Spleen (tissue), 11 donors: ENCODE data around the gene CLCNKB. TPM values are rescaled to one million over a fixed set of nuclear protein-coding genes. Genes with fewer than 3 reads are reported as not detected.
"Not testable (repeated sequence)": the region's sequence is repeated elsewhere in the genome, so short reads cannot be mapped to it uniquely, and the experiment has no call there.

ENCODE experiments used
- DNase-seq: peaks from one replicate; pipeline ENCODE4 v3.0.0-alpha.2; 2020
- H3K27ac ChIP-seq, 8 donors: fragments of 200-600 bp; sonication (generic) in 7 of 8; 1 replicate in 4 of 8; 2 replicates in 4 of 8; pipeline versions ENCODE4 v1.5.0 to v1.8.0; 2016 to 2021; ENCODE audit warnings: inconsistent platforms in 4 of 8, mild to moderate bottlenecking in 4 of 8, moderate library complexity in 1 of 8
- H3K27me3 ChIP-seq, 7 donors: fragments of 200-600 bp; sonication (generic) in 6 of 7; replicated peaks in 1 of 7; 1 replicate in 4 of 7; 2 replicates in 3 of 7; pipeline versions ENCODE4 v1.5.0 to v1.8.0; 2016 to 2021; ENCODE audit warnings: inconsistent platforms in 3 of 7, mild to moderate bottlenecking in 1 of 7
- H3K36me3 ChIP-seq, 6 donors: fragments of 200-600 bp; sonication (generic) in 5 of 6; 1 replicate in 4 of 6; 2 replicates in 2 of 6; pipeline versions ENCODE4 v1.5.0 to v1.8.0; 2016 to 2021; ENCODE audit warnings: inconsistent platforms in 2 of 6
- H3K4me1 ChIP-seq, 6 donors: fragments of 200-600 bp; sonication (generic) in 5 of 6; 1 replicate in 3 of 6; 2 replicates in 3 of 6; pipeline versions ENCODE4 v1.5.0 to v1.8.0; 2016 to 2021; ENCODE audit warnings: inconsistent platforms in 3 of 6
- H3K4me3 ChIP-seq, 8 donors: fragments of 200-600 bp; sonication (generic) in 7 of 8; 1 replicate in 4 of 8; 2 replicates in 4 of 8; pipeline versions ENCODE4 v1.5.0 to v1.8.0; 2016 to 2021; ENCODE audit warnings: inconsistent platforms in 4 of 8, mild to moderate bottlenecking in 4 of 8, moderate library complexity in 2 of 8
- H3K9me3 ChIP-seq, 8 donors: fragments of 200-600 bp; sonication (generic) in 7 of 8; 1 replicate in 4 of 8; 2 replicates in 4 of 8; pipeline versions ENCODE4 v1.5.0 to v1.8.0; 2016 to 2021; ENCODE audit warnings: inconsistent platforms in 4 of 8
- CTCF ChIP-seq, 11 experiments: fragments of 200-600 bp in 7 of 11; fragments of 450-650 bp in 4 of 11; sonication (generic) in 4 of 11; IDR thresholded peaks in 8 of 11; conservative IDR thresholded peaks in 3 of 11; 1 replicate in 7 of 11; 2 replicates in 4 of 11; pipeline versions ENCODE4 v1.4.0 to v1.8.0; 2016 to 2021; ENCODE audit warnings: antibody characterized with exemption in 11 of 11, inconsistent platforms in 4 of 11, mild to moderate bottlenecking in 1 of 11
- POLR2A ChIP-seq, 3 donors: fragments of 450-650 bp; IDR thresholded peaks; one replicate each; pipeline ENCODE4 v1.5.1; 2017; ENCODE audit warnings: antibody characterized with exemption in 3 of 3, mild to moderate bottlenecking in 1 of 3
- POLR2AphosphoS5 ChIP-seq, 3 donors: sonication (generic); formaldehyde crosslinking; IDR thresholded peaks; one replicate each; pipeline ENCODE4 v1.5.1; 2017; ENCODE audit warnings: antibody characterized with exemption in 3 of 3
- WGBS, 5 donors: extraction: QIAGEN DNeasy Blood & Tissue Kit in 3 of 5; methylation state at CpG; one replicate each; pipeline versions ENCODE4 v1.1.5 to v1.1.7; 2013 to 2018; 5-methylcytosine and 5-hydroxymethylcytosine counted together
- intact Hi-C: fragments of 100-400 bp; cut with DNase I; formaldehyde crosslinking; loops from one replicate; pipeline ENCODE4 v1.15.0; 2023; ENCODE audit warnings: low total_unique reads
- polyA plus RNA-seq, 3 donors: library from polyadenylated mRNA; stranded (reverse); fragments of 200-250 nt; gene quantifications; one replicate each; pipeline ENCODE4 v1.2.1, GENCODE V29; 2013
- total RNA-seq, 7 donors: library from RNA; depleted of rRNA in 3 of 7; stranded (reverse); fragments of >200 nt in 3 of 7; fragmentation: NEBNext Ultra II Directional in 4 of 7; extraction: Animal tissue kit (Norgen Biotek cat#: 25700) in 4 of 7; gene quantifications; one replicate each; pipeline versions ENCODE4 v1.1.0 to v1.2.1, GENCODE V29; 2016 to 2021
- donor health status: healthy with polysubstance abuse.
- donor health status: DM: no; HTN: no; CAD: no; lungs with moderate emphysema.
- donor health status: DM: no; HTN: no; CAD: no.
- donor health status: Bipolar disorder and iron deficiency.
- donor health status: healthy.
- donor health status: DM: no; HTN: no; CAD: no.
- donor health status: DM: yes; HTN: yes; CAD: no.

CLCNKB gene
- total and polyA plus RNA-seq, 10 donors = 0.04 to 0.13 (median 0.08) TPM; not detected in 6

GRCh38 chr1:16053781-16054502 lies 10.4 kb downstream of the CLCNKB start:
- Histone ChIP-seq H3K27ac (no peak overlapping the region), H3K27me3 (peaks cover 0 to 26% (median 4%) of the 10 kb centered on the region in 7 donors), H3K4me1 (peaks cover 0 to 11% (median 6%) of the 10 kb centered on the region in 6 donors), H3K36me3 (no peaks in the 10 kb centered on the region), H3K9me3 (no peaks in the 10 kb centered on the region), H3K4me3 (no peak overlapping the region)
- 47 to 74% (median 61%) methylated on average over 5 to 8 of the region's 8 CpGs for WGBS, 5 donors
- no peak for DNase-seq
- intact Hi-C loops = loop anchor here (10.0 kb wide), 2 partner anchors 49 to 259 kb away; partner anchors contain the start of gene SRARP
- TF ChIP-seq POLR2A (IDR thresholded peaks at IDR 0.05) (no peak), CTCF (IDR thresholded peaks at IDR 0.05 in 8 of 11, conservative IDR thresholded peaks at IDR 0.05 in 3 of 11) (no peak), POLR2AphosphoS5 (IDR thresholded peaks at IDR 0.05) (no peak)

- intact Hi-C loops = loop anchor here (10.0 kb wide), 2 partner anchors 50 to 260 kb away; partner anchors contain the start of gene SRARP
Measured at GRCh38 chr1:16054598-16055540, 11.3 kb downstream of the CLCNKB start.

GRCh38 chr1:16055613-16056520 lies 12.3 kb downstream of the CLCNKB start:
- intact Hi-C loops = loop anchor here (10.0 kb wide), 2 partner anchors 51 to 261 kb away; partner anchors contain the start of gene SRARP
- peaks cover 0 to 8% (median 3%) of the 10 kb centered on the region in 6 donors for H3K4me1 ChIP-seq
- no peaks in the 10 kb centered on the region for H3K36me3 ChIP-seq
- DNase-seq = peak; percentile 93
- 28 to 42% (median 37%) methylated on average over 15 to 18 of the region's 18 CpGs for WGBS, 5 donors
- no peaks in the 10 kb centered on the region for H3K9me3 ChIP-seq
- no peak overlapping the region for H3K4me3 ChIP-seq
- no peak overlapping the region for H3K27ac ChIP-seq
- H3K27me3 ChIP-seq = peaks cover 0 to 11% (median 0%) of the 10 kb centered on the region in 7 donors
- TF ChIP-seq POLR2AphosphoS5 (IDR thresholded peaks at IDR 0.05) (no peak), CTCF (IDR thresholded peaks at IDR 0.05 in 8 of 11, conservative IDR thresholded peaks at IDR 0.05 in 3 of 11) (peak; percentile 64 to 93 (median 89)), POLR2A (IDR thresholded peaks at IDR 0.05) (no peak)

More at GRCh38 chr1:16054598-16055540, 11.3 kb downstream of the CLCNKB start:
- 79 to 86% (median 83%) methylated on average over 7 of the region's 7 CpGs for WGBS, 5 donors
- Histone ChIP-seq H3K4me3 (no peak overlapping the region), H3K4me1 (peaks cover 0 to 8% (median 3%) of the 10 kb centered on the region in 6 donors), H3K27me3 (peaks cover 0 to 19% (median 0%) of the 10 kb centered on the region in 7 donors), H3K27ac (no peak overlapping the region), H3K9me3 (no peaks in the 10 kb centered on the region), H3K36me3 (no peaks in the 10 kb centered on the region)
- no peak for TF ChIP-seq CTCF (IDR thresholded peaks at IDR 0.05 in 8 of 11, conservative IDR thresholded peaks at IDR 0.05 in 3 of 11)
- TF ChIP-seq POLR2A (IDR thresholded peaks at IDR 0.05) = no peak
- no peak for TF ChIP-seq POLR2AphosphoS5 (IDR thresholded peaks at IDR 0.05)
- no peak for DNase-seq

GRCh38 chr1:16056521-16056912 lies 12.9 kb downstream of the CLCNKB start:
- H3K4me1 ChIP-seq, H3K36me3 ChIP-seq, H3K9me3 ChIP-seq, H3K27me3 ChIP-seq, H3K4me3 ChIP-seq, H3K27ac ChIP-seq, DNase-seq: not testable (repeated sequence)
- WGBS, 5 donors = 71 to 89% (median 76%) methylated on average over 2 to 3 of the region's 4 CpGs
- intact Hi-C loops = loop anchor here (10.0 kb wide), 2 partner anchors 52 to 262 kb away; partner anchors contain the start of gene SRARP

GRCh38 chr1:16057314-16057915 lies 13.8 kb downstream of the CLCNKB start:
- H3K36me3 ChIP-seq, H3K27ac ChIP-seq, H3K27me3 ChIP-seq, H3K9me3 ChIP-seq, H3K4me3 ChIP-seq, H3K4me1 ChIP-seq, DNase-seq: not testable (repeated sequence)
- WGBS, 5 donors = 73 to 79% (median 77%) methylated on average over 4 to 7 of the region's 7 CpGs
- intact Hi-C loops = loop anchor here (10.0 kb wide), 2 partner anchors 53 to 263 kb away; partner anchors contain the start of gene SRARP
